PC-9 (cell line): ENCODE data around the gene RALGPS2.

ENCODE experiments used
- EZH2 ChIP-seq: fragments of 200-600 bp; sonication (generic); IDR thresholded peaks from 2 replicates; pipeline ENCODE4 v1.8.0; 2017; ENCODE audit warnings: antibody characterized with exemption, low read depth
- TF ChIP-seq, protein P1 (sequence below): fragments of 200-600 bp; sonication (generic); conservative IDR thresholded peaks from 2 replicates; pipeline ENCODE4 v1.6.1; 2017; ENCODE audit warnings: mixed run types, antibody characterized with exemption, mild to moderate bottlenecking, moderate library complexity

DNA sequence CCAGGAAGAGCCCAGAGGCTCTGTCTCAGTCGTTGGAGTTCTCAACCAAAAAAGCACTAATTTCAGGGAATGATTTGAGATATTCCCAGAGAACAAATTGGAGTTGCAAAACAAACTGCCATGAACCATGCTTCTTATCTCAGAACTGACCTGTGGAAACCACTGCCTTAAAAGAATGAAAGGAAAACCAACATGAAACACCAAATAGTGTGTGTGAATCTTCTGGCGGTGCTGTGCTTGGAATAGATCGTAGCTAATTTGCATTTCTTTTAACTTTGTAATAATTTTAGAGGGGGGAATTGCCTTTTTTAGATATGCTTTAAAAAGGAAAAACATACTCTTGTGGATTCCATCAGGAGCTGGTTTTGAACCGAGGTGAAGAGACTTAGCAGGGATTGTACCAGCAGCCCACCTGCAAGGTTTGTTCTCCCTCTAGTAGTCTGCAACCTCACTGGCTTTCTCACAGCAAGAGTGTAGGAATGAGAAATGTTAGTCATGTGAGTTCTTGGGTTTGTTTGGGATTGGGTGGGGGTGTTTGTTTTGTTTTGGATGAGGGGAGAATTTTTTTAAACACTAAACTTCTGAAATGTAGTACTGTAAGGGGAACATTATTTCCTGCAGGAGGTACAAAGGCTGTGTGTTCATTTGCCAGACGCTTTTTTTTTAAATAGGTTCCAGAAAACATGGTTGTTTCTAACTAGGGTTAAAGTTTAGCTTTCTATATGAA is 191.6 kb downstream of the RALGPS2 start:
- TF ChIP-seq, protein P1, sequence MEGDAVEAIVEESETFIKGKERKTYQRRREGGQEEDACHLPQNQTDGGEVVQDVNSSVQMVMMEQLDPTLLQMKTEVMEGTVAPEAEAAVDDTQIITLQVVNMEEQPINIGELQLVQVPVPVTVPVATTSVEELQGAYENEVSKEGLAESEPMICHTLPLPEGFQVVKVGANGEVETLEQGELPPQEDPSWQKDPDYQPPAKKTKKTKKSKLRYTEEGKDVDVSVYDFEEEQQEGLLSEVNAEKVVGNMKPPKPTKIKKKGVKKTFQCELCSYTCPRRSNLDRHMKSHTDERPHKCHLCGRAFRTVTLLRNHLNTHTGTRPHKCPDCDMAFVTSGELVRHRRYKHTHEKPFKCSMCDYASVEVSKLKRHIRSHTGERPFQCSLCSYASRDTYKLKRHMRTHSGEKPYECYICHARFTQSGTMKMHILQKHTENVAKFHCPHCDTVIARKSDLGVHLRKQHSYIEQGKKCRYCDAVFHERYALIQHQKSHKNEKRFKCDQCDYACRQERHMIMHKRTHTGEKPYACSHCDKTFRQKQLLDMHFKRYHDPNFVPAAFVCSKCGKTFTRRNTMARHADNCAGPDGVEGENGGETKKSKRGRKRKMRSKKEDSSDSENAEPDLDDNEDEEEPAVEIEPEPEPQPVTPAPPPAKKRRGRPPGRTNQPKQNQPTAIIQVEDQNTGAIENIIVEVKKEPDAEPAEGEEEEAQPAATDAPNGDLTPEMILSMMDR: no peak
- no peak for TF ChIP-seq EZH2
